Measurements from ENCODE around the gene ASB5.

ASB5 gene

DNA sequence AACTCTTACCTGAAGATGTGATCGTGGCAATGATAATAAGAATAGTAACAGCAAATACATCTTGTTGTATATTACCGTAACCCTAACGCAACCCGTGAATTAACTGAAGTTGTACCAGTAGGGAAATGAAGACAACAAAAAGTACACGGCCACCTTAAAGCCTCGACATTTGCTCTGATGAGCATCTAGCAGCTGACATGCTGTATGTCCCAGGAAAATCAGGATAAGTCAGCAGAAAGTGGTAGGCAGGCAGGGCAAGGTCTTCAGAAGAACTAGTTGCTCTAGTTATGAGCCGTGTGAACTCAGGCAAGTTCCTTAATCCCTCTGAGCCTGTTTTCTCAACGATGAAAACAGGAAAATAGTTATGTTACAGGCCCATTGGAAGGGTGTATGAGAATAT, 7.7 kb upstream of the ASB5 start:
- DNase-seq: no peak

DNA sequence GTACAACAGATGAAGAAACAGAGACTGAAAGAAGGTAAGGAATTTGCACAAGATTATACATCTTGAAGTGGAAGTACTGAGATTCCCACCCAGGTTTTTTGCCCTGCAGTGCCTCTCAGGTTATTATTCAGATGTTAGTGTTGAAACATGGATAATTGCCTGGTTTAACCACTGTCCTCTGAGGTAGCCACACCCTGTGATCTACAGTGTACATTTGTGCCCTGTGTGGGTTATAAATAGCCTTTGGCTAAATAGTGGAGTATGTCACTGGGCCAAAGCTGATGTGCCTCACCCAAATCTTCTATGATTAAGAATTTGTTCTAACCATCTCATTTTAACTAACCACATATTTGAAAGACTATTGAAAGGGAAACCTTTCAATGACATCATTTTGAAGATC, 5.4 kb upstream of the ASB5 start:
- no peak for DNase-seq

DNA sequence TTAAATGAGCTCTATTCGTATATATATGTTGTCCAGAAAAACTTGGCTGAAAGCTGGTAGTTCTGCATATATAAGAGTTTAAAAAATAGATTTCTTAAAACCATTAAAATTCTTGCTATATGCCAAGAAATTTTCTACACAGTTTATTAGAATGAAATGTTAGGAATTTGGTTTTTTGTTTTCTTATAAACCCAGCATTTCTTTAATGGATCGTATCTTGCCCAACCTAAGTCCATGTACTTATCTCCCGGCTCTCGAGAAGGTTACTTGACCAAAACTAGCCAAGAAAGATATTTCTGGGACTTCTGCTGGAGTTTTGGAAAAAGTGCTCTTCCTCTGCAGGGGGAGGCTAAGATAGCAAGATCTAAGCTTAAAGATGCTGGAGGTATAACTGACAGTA, 4.7 kb upstream of the ASB5 start:
- no peak for DNase-seq

DNA sequence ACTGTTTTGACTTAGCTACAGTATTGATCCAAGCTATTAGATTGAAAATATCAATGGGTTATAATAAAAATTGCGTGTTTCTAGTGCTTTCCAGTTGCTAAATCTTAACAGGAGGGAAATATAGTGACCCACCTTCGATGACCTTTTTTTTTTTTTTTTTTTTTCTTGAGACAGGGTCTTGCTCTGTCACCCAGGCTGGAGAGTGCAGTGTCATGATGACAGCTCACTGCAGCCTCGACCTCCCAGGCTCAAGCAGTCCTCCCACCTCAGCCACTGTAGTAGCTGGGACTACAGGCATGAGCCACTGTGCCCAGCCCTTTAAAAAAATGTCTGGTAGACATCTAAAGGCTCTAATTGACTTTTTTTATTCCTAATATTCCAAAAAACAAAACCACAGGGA, 3.8 kb upstream of the ASB5 start:
- no peak for DNase-seq

DNA sequence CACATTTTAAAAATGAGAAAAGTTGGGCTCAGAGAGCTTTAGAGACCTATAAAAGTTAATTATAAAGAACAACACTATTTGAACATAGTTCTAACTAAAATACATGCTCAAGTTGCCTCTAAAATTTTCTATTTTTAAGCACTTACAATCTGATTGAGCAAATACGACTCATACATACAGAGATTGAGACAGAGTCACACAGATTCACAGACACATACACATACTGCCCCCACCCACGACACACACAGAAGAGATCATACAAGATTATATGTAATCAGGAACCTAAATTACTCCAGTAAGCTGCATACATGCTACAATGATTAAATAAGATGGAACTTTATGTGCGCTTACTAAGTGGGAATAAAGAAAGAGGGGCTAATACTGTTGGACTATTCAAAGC, 2.7 kb upstream of the ASB5 start:
- no peak for DNase-seq

DNA sequence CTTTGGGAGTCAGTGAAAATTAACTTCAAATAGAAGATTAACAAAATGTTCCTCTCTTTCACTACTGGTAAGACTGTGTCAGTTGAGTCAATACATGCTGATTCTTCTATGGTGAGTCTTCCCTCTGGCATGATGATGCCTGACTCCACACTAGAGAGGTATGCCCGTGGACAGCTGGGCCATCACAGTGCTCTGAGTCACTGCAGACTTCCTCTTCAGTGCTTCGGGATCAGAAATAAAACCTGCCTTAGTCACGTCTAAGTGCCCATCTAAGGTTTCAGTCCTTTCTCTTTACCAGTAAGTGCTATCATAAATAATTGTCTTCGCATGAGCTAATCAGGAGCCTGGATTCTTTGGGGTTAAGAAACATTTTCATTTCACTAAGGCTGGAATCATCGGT, 1.6 kb upstream of the ASB5 start:
- no peak for DNase-seq

DNA sequence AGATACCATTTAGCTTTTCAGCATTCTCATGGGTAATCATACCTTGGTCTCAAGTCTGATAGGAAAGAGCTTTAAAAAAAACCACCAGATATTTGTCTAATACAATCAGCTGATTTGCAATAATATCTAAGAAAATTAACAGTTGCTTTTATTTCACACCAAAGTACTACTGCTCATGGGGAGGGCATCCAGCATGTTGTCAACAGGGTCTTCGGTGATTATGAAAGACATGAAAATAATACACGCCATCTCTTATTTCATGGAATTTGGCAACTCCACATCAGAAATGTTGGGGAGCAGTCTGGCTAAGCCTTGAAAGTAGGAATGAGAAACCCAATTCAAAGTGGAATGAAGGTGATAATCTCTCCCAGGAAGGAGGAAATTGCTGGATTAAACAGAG, 3.0 kb downstream of the ASB5 start:
- DNase-seq: no peak

DNA sequence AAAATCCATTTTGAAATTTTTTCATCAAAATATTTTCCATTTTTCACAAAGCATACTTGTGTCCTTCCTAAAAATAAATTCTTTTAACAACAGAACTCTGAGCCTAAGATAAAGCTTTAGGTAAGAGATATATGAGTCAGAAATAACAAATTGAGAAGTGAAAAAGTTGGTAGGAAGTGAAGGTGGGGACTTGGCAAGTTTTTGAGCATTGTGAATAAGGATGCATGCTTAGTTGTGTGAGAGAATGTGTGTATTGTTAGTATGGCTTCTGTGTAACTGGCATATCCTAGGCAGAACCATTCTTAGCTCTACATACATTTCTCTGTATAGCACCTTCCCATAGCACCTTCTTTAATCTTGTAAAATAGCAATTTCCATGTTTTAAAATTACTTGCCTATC, 6.8 kb downstream of the ASB5 start:
- DNase-seq: no peak

DNA sequence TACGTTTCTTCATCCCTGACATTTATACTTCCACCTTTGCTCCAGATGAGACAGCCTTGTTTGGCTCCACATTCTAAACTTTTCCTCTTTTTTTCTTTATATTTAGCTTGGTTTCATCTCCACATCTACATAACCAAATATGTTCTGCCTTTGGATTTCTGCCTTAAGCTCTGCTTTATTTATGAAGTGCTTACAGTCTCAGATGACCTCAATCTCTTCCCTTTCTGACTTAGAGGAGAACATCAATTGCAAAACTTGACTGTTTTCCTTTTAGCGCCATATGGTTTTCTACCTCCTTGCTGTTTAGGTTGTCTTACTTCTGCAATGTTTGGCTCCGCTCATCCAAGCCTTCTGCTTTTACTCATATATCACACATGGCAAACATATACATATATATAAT, 7.5 kb downstream of the ASB5 start:
- DNase-seq: no peak

DNA sequence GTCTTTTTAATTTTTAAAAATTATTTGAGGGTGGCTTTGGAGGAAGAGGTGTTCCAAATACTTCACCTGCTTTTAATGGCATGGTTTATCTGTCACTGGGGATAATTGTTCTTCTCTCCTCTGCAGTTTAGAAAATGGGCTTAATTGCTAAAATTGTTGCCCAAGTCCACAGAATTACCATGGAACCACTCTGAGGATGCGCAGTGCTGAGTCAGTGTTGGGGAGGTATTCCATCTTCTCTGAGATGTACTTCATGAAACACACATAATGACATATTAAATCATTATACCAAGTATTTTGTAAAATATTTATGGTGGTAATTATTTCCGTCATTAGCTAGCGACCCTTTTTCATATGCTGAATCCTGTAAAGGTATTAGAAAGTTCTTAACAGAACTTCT, 8.0 kb downstream of the ASB5 start:
- DNase-seq: no peak

DNA sequence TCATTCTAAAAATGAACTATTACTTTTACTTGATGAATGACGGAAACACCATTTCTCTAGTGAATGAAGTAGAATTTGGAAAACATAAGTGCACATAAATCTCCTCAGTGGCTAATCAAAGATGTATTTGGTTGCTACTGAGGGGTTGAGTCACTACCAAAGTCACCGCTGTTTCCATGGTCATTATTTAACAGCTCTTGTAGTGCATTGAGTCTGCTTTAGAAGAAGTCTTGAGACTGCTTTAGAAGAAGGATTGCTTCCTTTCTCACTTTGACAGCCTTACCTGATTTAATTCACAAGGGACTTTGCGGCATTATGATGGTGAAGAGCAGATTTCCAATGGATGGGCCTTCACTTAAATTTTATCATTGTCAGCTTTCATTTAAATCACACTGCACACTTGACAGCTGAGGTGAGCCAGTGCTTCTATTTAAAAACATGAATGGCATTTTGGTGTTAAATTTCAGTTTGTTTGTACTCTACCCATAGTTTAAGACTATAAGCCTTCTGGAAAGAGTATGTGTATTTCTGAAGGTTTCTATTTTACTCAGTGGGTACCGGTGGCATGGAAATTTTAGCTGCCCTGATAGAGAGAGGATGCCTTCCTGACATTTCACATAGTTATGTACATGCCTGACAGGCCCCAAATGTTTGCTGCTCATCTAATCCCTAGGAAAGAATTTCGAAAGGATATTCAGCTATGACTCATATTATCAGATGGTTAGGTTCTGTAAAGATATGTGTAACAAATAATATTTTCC, 9.5 kb downstream of the ASB5 start:
- DNase-seq: no peak

DNA sequence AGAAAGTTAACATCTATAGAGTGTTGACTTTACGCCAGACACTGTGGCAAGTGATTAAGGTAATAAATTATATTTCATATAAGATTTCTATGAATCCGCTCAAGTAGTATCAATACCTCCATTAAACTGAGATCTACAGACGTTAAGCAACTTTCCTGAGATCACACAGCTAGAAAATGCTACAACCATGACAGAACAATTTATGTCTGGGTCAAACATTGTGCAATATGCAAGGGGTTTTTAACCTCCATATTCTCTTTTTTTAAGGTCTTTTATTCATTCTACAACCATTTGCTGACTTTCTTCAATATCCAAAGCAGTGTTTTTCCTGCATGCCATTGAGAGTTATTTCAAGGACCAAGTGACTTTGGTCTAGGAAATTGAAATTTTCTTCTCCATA, 10.9 kb downstream of the ASB5 start:
- no peak for DNase-seq

DNA sequence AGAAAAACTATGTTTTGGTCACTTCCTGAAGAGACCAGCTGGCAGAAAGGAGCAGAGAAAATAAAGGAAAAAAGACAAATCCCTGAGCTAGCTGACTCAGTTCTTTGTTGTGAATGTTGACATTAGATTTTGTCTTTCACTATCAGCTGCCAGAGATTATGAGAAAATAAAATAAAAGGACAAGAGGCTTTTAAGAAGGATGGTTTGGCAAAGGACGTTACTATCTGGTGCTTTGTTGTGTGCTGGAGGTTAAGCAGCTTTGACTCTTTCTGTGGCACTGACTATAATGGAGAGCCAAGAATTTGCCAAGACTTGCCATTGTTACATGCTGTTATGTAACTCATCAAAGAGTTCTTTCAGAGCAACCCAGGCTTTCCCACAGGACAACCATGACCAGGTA, 12.1 kb downstream of the ASB5 start:
- no peak for DNase-seq

DNA sequence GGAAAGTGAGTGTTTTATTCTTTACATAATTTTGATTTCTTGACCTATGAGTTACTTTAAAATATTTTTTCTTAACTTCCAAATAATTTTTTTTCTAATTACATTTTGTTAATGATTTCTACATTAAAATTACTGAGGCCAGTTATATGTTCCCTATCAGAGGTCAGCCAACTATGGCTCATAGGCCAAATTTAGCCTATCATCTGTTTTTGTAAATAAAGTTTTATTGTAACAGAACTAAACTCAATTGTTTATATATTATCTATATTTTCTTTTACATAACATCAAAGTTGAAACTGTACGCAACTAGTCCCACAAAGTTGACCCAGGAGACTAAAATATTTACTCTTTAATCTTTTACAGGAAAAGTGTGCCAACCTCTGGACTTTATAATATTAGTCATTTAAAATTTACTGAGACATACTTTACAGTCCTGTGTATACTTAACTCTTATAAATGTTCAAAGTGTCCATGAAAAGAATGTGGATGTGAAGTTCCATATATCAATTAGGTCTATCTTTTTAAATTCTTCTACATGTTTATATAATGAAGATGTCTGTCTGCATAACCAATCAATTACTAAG, 26.2 kb downstream of the ASB5 start:
- DNase-seq: no peak

DNA sequence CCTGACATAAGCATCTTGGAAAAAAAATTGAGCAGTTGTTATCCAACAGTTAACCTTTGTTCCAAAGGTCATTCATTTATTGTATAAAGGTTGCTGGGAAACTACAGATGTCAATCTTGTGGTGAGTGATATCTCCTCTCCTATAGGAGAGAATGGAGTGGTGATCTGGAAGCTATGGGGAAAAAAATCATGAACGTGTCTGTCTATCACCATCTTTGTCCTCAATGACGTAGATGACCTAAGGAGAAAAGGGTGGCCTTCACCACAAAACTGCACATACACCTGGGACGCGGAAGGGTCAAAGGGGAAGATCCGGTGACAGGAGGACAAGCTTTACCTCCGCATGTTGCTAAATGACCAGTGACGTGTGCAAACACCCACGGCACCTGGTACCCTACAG, 27.3 kb downstream of the ASB5 start:
- no peak for DNase-seq

DNA sequence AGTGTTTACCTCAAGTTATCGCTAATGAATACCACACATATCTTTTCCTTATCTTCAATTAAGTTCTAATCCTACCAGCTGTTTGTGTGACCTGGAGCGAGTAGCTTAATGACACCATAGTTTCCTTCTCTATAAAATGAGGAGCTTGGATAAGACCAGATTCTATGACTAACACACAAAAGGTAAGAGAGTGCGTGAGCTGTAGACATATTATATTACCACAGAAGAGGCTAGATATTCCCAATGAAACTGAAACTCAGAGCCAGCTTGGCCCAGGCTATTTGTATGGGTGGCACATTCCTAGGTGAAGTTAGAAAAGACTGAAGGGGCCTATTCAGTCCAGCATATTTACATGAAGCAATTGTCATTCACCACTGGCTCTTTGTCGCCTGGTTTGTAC, 30.2 kb downstream of the ASB5 start:
- DNase-seq: no peak

DNA sequence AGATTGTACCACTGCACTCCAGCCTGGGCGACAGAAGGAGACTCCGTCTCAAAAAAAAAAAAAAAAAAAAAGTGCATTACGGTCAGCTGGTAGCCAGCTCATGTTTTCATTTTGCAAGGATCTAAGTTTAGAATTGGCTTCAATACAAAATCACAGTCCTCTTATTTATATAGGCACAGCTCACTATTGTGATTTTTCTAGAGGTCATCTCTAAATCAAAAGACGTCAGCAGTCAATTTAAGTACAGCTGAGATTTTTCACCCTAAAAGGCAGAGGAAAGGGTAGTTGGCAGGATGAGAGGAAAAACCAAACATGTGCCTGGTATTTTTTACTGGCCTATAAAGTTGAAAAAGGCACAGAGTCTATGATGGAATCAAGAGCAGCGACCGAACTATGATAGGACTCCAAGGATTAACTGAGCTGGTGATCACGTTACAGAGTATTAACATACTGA, 30.8 kb downstream of the ASB5 start:
- DNase-seq: no peak

DNA sequence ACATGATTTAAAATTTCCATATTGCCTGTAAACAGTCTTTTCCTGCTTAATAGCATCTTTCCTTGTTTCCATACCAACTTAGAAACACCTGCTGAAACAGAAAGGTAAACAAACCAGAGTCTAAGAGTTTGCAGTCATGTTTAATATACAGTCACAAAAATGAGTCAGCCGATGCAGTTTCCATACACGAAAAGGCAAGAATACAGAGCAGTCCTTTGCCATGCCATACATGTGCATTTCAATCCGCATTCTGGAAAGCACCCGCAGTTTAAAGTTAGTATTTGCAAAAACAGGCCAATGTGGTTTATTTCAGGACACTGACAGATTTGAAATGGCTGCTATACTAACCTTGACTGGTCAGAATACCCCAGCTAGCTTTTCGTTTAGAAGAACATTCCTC, 32.1 kb downstream of the ASB5 start:
- no peak for DNase-seq

DNA sequence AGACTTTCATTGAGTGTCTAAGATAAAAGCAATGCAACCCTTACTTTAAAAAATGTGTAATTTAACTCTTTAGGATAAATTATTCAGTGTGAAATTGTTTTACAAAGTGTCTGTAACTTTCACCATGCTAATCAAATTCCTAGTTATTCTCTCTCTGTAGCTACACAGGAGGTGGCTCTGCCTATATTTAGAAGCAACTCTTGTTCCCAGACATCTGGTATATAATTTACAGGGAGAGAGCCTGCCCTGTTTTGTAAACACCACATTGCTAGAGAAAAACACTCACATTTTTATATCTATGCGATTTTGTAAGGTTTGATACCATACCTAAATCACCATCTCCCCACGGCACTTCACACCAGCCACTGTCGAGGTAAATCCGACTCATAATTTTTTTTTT, 38.2 kb downstream of the ASB5 start:
- no peak for DNase-seq

DNA sequence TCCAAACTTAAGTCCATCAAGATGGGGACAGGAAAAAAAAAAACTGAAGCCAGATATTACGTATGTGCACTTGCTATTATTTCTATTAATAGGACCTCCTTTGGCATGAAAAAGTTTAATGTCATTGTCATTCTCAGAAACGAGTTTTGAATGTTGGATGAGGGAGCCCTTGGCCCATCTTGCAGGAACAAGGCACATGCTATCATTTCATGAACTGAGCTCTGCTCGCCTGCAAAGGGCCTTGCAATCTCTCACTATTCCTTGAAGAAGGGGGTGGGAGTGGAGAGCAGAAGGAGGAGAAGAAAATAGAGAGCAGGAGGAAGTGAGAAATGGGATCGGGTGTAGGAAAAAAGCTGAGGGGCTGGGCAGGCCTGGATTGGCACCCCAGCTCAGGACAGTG, 39.4 kb downstream of the ASB5 start:
- no peak for DNase-seq

DNA sequence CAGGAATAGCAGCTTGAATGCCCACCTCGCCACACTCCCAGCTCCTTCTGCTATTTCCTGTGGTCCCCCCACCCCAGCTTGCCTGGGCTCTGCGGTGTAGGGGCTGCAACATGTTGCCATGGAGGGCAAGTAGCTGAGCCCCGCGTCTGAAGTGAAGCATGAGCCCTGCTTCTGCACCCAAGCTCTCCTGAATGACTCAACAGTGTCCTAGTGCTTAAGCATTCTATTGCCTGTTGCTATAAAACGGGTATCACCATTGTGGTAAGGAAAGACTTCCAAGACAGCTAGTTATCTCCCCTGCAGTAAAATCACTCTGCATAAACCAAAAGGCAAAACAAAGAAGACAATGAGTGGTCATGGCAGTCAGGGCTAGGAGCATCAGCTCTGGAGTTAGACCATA, 42.3 kb downstream of the ASB5 start:
- DNase-seq: no peak

DNA sequence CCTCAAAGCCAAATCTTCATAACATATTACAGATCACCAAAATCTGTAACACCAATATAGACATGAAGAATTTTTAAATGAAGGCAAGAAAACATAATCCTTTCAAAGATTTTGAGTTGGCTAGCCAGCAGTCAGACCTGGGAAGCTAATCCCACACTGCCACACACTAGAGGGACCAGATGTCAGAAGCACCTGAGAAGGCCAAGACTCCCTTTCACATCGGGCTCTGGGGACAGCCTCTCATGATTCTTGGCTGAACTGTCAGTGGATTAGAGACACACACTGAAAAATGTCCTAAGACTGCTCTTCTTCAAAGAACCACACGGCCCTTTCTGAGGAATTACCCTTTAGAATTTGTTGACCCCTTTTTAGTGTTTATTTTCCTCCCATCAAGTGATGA, 45.5 kb downstream of the ASB5 start:
- DNase-seq: no peak

DNA sequence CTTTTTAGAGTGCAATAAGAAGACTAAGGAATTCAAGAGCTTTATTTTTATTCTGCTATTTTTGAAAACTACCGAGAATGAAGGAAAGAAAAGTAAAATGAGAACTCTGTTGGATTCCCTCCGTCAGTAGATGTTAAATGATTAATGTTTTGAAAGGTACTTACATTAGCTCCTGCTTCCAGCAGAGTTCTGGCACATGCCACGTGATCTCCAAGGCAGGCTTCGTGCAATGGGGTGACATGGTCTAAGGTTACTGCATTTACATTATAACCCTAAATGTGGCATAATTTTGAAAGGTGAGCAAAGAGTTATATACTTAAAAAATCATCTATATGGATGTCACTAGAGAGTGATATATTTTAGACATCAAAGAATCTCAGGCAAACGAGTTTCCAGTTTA, 46.9 kb downstream of the ASB5 start:
- no peak for DNase-seq

DNA sequence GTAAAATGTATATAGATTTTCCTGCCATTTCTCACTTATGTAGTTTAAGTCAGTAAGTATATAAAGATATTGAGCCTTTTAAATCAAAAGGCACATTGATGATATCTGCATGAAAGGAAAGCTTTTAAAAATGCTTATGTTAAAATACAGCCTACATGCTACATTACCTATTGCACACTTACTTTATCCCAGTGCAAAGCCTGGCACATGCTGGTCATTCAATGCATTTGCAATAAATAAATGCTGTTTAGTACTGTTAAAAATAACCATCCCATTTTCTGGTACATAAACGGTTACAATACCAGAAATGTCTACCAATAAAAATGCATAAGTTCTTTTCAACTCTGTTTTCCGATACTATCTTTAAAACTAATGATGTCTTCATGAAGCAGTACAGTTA, 51.5 kb downstream of the ASB5 start:
- DNase-seq: peak; percentile 5

DNA sequence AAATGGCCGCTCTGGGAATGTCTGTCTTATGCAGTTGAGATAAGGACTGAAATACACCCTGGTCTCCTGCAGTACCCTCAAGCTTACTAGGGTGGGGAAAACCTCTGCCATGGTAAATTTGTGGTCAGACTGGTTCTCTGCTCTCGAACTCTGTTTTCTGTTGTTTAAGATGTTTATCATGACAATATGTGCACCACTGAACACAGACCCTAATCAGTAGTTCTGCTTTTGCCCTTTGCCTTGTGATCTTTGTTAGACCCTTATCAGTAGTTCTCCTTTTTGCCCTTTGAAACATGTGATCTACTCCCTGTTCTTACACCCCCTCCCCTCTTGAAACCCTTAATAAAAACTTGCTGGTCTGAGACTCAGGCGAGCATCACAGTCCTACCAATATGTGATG, 56.7 kb downstream of the ASB5 start:
- DNase-seq: peak; percentile 68

All from hematopoietic multipotent progenitor cell treated with erythropoietin and hydrocortisone succinate and interleukin-3 and kit ligand, for 4 days (in vitro differentiated cells).